Dermis blood vessel endothelial cell (primary cell): ENCODE data around the gene STRIP1. TPM values are rescaled to one million over a fixed set of nuclear protein-coding genes. Genes with fewer than 3 reads are reported as not detected.
A peak's percentile ranks its signal among the peaks of the same experiment; 100 is the strongest.
"Not testable (repeated sequence)": the region's sequence is repeated elsewhere in the genome, so short reads cannot be mapped to it uniquely, and the experiment has no call there.

Experiments
- DNase-seq: peaks from one replicate; pipeline ENCODE4 v3.0.0; 2010
- total RNA-seq: library from RNA; depleted of rRNA; stranded (reverse); fragments of >200 nt; gene quantifications from 2 replicates; pipeline ENCODE4 v1.2.3, GENCODE V29; 2014

STRIP1 gene
- total RNA-seq, 1 donor from 2014 or later: 55.1 TPM

GRCh38 chr1:110070282-110070669 is 35.9 kb downstream of the STRIP1 start:
- DNase-seq: no peak

DNA sequence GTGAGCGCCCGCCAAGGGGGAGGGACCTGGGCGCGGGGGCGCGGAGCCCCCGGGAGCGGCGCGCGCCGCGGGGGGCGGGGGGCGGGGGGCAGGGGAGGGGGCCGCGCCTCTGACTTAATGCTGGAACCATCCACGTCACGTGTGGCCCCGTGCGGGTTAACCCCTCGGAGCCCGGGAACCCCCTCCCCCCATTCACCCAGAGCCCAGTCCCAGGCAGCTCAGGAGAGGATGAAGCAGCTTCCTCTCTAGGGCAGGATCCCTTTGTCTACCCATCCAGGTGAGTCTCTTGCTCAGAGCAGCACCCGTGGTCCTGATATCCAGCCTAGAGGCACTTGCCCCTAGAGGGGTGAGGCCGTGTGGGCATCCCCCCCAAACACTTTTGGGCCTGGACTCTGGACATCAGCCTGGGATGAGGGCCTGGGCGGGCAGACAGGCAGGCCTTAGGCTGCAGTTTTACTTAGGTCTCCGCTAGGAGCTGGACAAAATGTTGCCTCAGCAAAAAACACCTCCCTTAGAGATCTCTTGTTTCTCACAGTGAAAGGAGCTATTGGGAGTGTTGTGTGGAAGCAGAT is 36.3 kb downstream of the STRIP1 start, which contains the start of gene ALX3:
TSS of gene ALX3 (minus strand) at position 2 of the 572 bp plus-strand sequence. CDS start 60 bp downstream, outside the sequence.
- no peak for DNase-seq

DNA sequence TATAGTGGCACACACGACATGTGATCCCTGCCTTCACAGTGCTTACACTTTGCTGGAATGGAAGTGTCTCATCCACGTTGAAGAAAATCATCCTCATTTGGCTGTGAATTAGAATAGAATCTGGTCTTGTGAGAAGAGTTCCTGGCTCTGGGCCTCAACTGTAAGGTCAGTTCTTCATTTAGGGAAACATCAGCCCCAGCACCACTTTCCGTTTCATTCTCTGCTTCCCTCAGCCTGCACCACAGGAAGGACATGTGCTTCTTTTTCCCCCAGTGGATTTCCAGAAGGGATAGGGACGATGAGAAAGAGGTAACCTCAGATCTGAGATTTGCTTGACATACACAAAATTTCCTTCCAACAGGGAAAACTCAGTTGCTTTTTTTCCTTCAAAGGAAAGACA is 39.7 kb downstream of the STRIP1 start:
- no peak for DNase-seq

- no peak for DNase-seq
Observed at GRCh38 chr1:110076789-110077500, 42.5 kb downstream of the STRIP1 start.

DNA sequence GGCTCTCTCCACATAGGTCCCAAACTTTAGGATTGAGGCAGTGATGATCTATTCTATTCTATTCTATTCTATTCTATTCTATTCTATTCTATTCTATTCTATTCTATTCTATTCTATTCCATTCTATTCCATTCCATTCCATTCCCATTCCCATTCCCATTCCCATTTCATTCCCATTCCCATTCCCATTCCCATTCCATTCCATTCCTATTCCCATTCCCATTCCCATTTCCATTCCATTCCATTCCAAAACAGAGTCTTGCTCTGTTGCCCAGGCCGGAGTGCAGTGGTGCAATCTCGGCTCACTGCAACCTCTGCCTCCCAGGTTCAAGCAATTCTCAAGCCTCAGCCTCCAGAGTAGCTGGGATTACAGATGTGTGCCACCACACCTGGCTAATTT is 45.6 kb downstream of the STRIP1 start:
- not testable (repeated sequence) for DNase-seq

GRCh38 chr1:110081061-110081460 is 46.6 kb downstream of the STRIP1 start:
- DNase-seq: no peak

GRCh38 chr1:110082477-110082876 is 48.1 kb downstream of the STRIP1 start:
- DNase-seq: no peak

GRCh38 chr1:110083061-110083865 is 48.8 kb downstream of the STRIP1 start:
- no peak for DNase-seq

GRCh38 chr1:110083866-110084226 is 49.4 kb downstream of the STRIP1 start:
- DNase-seq: no peak

- peak; percentile 42 for DNase-seq
Observed at GRCh38 chr1:110084227-110085078, 50.0 kb downstream of the STRIP1 start.

- DNase-seq: no peak
Observed at GRCh38 chr1:110085671-110086070, 51.2 kb downstream of the STRIP1 start.

- DNase-seq: no peak
Observed at GRCh38 chr1:110086961-110087360, 52.5 kb downstream of the STRIP1 start.

- peak; percentile 78 for DNase-seq
Observed at GRCh38 chr1:110087812-110088738, 53.7 kb downstream of the STRIP1 start.

DNA sequence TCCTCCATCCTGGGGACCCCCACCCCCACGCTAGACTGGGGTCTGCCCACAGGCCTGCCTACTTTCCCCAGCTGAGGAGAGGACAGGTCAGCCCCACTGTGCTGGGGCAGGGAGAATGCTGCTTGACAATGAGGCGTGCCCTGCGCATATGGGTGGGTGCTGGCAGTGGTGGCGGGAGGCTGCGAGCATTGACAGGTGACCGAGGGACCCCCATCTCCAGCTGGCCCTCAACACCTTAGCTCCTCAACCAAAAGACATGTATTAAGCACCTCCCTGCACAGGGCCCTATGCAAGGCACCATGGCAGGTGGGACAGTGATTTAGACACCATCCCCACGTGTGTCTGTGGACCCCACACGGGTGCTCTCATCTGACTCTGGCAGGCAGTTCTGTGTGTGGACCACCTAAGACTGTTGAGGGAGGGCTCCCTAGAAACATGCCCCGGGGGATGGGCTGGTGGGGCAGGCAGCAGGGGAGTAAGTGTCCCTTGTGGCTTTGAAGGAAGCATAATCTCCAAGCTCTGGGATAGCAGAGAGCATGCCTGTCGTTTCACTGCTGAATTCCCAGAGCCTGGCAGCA is 54.4 kb downstream of the STRIP1 start:
- no peak for DNase-seq

DNA sequence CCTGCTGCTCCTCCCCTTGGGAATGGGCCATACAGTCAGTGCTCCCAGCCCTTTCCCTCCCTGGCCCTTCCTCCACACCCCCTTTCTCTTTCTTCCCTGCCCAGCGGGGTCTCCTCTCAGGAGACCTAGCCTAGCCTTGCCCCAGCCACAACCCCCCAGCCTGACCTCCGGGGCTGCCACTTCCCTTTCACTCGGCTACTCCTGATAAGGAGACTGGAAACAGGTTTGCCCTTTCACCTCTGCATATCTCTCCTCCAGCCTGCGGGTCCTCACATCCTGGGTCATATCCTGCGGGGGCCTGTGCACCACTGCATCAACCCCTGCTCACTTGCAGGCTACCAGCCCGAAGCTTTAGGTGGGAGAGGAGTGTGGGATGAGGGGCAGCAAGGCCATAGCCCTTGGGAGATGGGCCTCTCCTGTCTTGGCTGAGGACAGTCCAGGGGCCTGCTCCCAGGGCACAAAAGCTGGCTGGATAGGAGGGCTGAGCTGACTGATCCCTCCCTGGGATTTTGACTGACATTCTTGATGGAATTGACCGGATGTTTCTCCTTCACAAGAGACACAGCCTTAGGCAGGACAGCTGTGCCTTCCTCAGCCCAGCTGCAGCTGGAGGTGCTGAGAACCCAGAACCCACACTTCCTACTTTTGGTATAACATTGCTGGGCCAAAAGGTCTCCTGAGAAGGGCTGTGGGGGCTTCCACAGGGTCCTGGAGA is 55.3 kb downstream of the STRIP1 start:
- no peak for DNase-seq

- DNase-seq: no peak
Observed at GRCh38 chr1:110091381-110091780, 57.0 kb downstream of the STRIP1 start.

GRCh38 chr1:110091791-110092190 is 57.4 kb downstream of the STRIP1 start:
- DNase-seq: no peak

DNA sequence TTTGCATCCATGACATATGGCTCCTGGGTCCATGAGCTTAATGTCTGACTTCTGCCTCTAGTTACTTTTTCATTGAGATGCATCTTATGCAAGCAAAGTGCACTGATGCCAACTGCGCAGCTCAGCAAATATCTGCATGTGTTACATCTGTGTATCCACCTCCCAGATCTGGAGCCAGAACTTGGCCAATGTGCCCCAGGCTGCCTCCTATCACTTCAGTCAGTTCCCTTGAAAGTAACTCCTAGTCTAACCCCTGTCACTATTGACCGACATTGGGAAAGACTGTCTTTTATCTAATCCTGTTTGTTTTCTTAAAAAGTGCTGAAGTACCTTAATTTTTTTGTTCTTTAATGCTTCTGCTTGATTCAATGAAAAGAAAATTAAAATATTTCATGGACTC is 58.6 kb downstream of the STRIP1 start:
- DNase-seq: no peak

GRCh38 chr1:110094931-110095654 is 60.7 kb downstream of the STRIP1 start:
- no peak for DNase-seq
